H1 (cell line): ENCODE measurements around the gene CEP85L. TPM values are rescaled to one million over a fixed set of nuclear protein-coding genes. Genes with fewer than 3 reads are reported as not detected.

Experiments used
- CTCF ChIA-PET: fragments of 300-600 bp; sonication (Branson Sonifier 250); formaldehyde crosslinking; loops from one replicate; lab custom pipeline; 2021; ENCODE audit not compliant: partially characterized antibody; lab: Charles Lee
- POLR2A ChIA-PET: fragments of 300-600 bp; sonication (Branson Sonifier 250); formaldehyde crosslinking; loops from one replicate; lab custom pipeline; 2021; ENCODE audit warnings: inconsistent platforms; ENCODE audit not compliant: partially characterized antibody; lab: Charles Lee
- DNase-seq, 2 experiments: peaks; one replicate each; pipeline versions ENCODE4 v3.0.0 to v3.0.0-alpha.2; 2010 to 2022; ENCODE audit warnings: low spot score in 2 of 2, low read depth in 1 of 2, mixed read lengths in 1 of 2
- FAIRE-seq: peaks from 2 replicates; lab custom pipeline; 2011; peaks lifted over from hg19 to GRCh38; lab: Jason Lieb, UNC
- H2AFZ ChIP-seq: 2 replicates; pipeline ENCODE4 v1.8.1; 2012; ENCODE audit warnings: low read length, inconsistent platforms
- H2AK5ac ChIP-seq: 2 replicates; pipeline ENCODE4 v1.6.1; 2013; ENCODE audit warnings: low read depth, low read length
- H2BK120ac ChIP-seq: replicated peaks from 2 replicates; pipeline ENCODE3; 2013; ENCODE audit warnings: low read depth, low read length, inconsistent platforms
- H2BK12ac ChIP-seq: 2 replicates; pipeline ENCODE4 v1.6.1; 2013; ENCODE audit warnings: low read depth, low read length
- H2BK15ac ChIP-seq: 2 replicates; pipeline ENCODE4 v1.6.1; 2013; ENCODE audit warnings: low read length
- H2BK20ac ChIP-seq: 2 replicates; pipeline ENCODE4 v1.6.1; 2013; ENCODE audit warnings: low read length
- H2BK5ac ChIP-seq: 2 replicates; pipeline ENCODE4 v1.6.1; 2013; ENCODE audit warnings: low read depth, low read length
- H3K14ac ChIP-seq: 2 replicates; pipeline ENCODE4 v1.6.1; 2013; ENCODE audit warnings: inconsistent platforms; ENCODE audit not compliant: insufficient read length
- H3K18ac ChIP-seq: 2 replicates; pipeline ENCODE4 v1.6.1; 2013; ENCODE audit warnings: low read length; ENCODE audit errors: extremely low read depth
- H3K23ac ChIP-seq: 2 replicates; pipeline ENCODE4 v1.6.1; 2013; ENCODE audit warnings: inconsistent platforms; ENCODE audit not compliant: insufficient read length
- H3K23me2 ChIP-seq: 2 replicates; pipeline ENCODE4 v1.6.1; 2013; ENCODE audit warnings: low read depth, low read length
- H3K27ac ChIP-seq: 2 replicates; pipeline ENCODE4 v1.6.1; 2011; ENCODE audit warnings: low read depth, low read length, inconsistent platforms
- H3K27me3 ChIP-seq, 4 experiments: replicated peaks in 1 of 4; 1 replicate in 1 of 4; 2 replicates in 3 of 4; pipeline versions ENCODE4 v1.6.1 to v1.8.1; 2011 to 2013; ENCODE audit warnings: low read length in 3 of 4, mild to moderate bottlenecking in 3 of 4, inconsistent platforms in 2 of 4, mixed read lengths in 2 of 4, moderate library complexity in 1 of 4; ENCODE audit not compliant: control insufficient read depth in 3 of 4, insufficient read depth in 3 of 4; ENCODE audit errors: extremely low read depth in 1 of 4
- H3K36me3 ChIP-seq, 4 experiments: 2 replicates each; pipeline versions ENCODE4 v1.6.1 to v1.8.1; 2011 to 2013; ENCODE audit warnings: mild to moderate bottlenecking in 4 of 4, low read length in 3 of 4, moderate library complexity in 2 of 4, control low read depth in 1 of 4, inconsistent platforms in 1 of 4; ENCODE audit not compliant: insufficient read depth in 4 of 4, control insufficient read depth in 2 of 4
- H3K4ac ChIP-seq: replicated peaks from 2 replicates; pipeline ENCODE3; 2013; ENCODE audit warnings: low read length, low read depth, mixed read lengths, inconsistent platforms; ENCODE audit not compliant: insufficient read length
- H3K4me1 ChIP-seq, 4 experiments: replicated peaks in 1 of 4; 1 replicate in 1 of 4; 2 replicates in 3 of 4; pipeline versions ENCODE4 v1.6.1 to v1.8.1; 2011 to 2013; ENCODE audit warnings: low read length in 3 of 4, inconsistent platforms in 2 of 4, mixed read lengths in 1 of 4; ENCODE audit not compliant: insufficient read depth in 4 of 4, control insufficient read depth in 3 of 4
- H3K4me2 ChIP-seq, 2 experiments: 2 replicates each; pipeline versions ENCODE4 v1.6.1 to v1.8.1; 2011 to 2013; ENCODE audit warnings: low read depth in 2 of 2, low read length in 2 of 2, control low read depth in 1 of 2, inconsistent platforms in 1 of 2, mild to moderate bottlenecking in 1 of 2; ENCODE audit not compliant: insufficient read depth in 1 of 2
- H3K4me3 ChIP-seq, 4 experiments: fragments of 200-600, 300-600 bp in 1 of 4; sonication (generic), shearing (Covaris generic), sonication (Bioruptor Twin) in 1 of 4; 2 replicates each; pipeline versions ENCODE4 v1.5.1 to v1.8.1; 2011 to 2016; ENCODE audit warnings: low read length in 4 of 4, low read depth in 3 of 4, control low read depth in 2 of 4, inconsistent platforms in 2 of 4, mild to moderate bottlenecking in 2 of 4, mixed read lengths in 1 of 4, moderate library complexity in 1 of 4; ENCODE audit not compliant: insufficient read depth in 2 of 4; ENCODE audit errors: extremely low read depth in 1 of 4
- H3K56ac ChIP-seq: replicated peaks from 2 replicates; pipeline ENCODE3; 2013; ENCODE audit warnings: low read depth, mild to moderate bottlenecking, mixed read lengths, low read length, inconsistent platforms; ENCODE audit not compliant: insufficient read length
- H3K79me1 ChIP-seq: 2 replicates; pipeline ENCODE4 v1.6.1; 2013; ENCODE audit warnings: low read depth, low read length, control low read depth
- H3K79me2 ChIP-seq, 2 experiments: 2 replicates each; pipeline versions ENCODE4 v1.6.1 to v1.8.1; 2012 to 2013; ENCODE audit warnings: low read length in 2 of 2, mild to moderate bottlenecking in 2 of 2, inconsistent platforms in 1 of 2; ENCODE audit not compliant: insufficient read depth in 2 of 2, control insufficient read depth in 1 of 2
- H3K9ac ChIP-seq, 4 experiments: replicated peaks in 1 of 4; 1 replicate in 1 of 4; 2 replicates in 3 of 4; pipeline versions ENCODE4 v1.6.1 to v1.8.1; 2011 to 2013; ENCODE audit warnings: low read depth in 3 of 4, low read length in 3 of 4, control low read depth in 2 of 4, mild to moderate bottlenecking in 2 of 4, moderate library complexity in 2 of 4, inconsistent platforms in 1 of 4; ENCODE audit errors: extremely low read depth in 1 of 4
- H3K9me3 ChIP-seq, 2 experiments: 2 replicates each; pipeline versions ENCODE4 v1.6.1 to v1.8.1; 2012 to 2013; ENCODE audit warnings: mild to moderate bottlenecking in 2 of 2, moderate library complexity in 2 of 2, control low read depth in 1 of 2, inconsistent platforms in 1 of 2, low read depth in 1 of 2, low read length in 1 of 2, mixed read lengths in 1 of 2; ENCODE audit not compliant: insufficient read depth in 2 of 2
- H4K20me1 ChIP-seq, 2 experiments: replicated peaks in 1 of 2; 2 replicates each; pipeline versions ENCODE3 to v1.8.1; 2011 to 2013; ENCODE audit warnings: inconsistent platforms in 2 of 2, low read length in 2 of 2, mild to moderate bottlenecking in 1 of 2; ENCODE audit not compliant: insufficient read depth in 2 of 2, control insufficient read depth in 1 of 2
- H4K5ac ChIP-seq: 2 replicates; pipeline ENCODE4 v1.6.1; 2013; ENCODE audit warnings: low read length, low read depth, mixed read lengths, inconsistent platforms; ENCODE audit not compliant: insufficient read length
- H4K8ac ChIP-seq: 2 replicates; pipeline ENCODE4 v1.8.0; 2013; ENCODE audit warnings: mild to moderate bottlenecking, moderate library complexity, low read length, inconsistent platforms; ENCODE audit not compliant: insufficient read depth; ENCODE audit errors: extremely low read depth
- H4K91ac ChIP-seq: replicated peaks from 2 replicates; pipeline ENCODE3; 2013; ENCODE audit warnings: low read length, mixed read lengths, inconsistent platforms; ENCODE audit not compliant: insufficient read length
- ATF2 ChIP-seq: IDR thresholded peaks from 2 replicates; pipeline ENCODE4 v1.6.1; 2012; ENCODE audit warnings: low read length, inconsistent platforms
- BRCA1 ChIP-seq: IDR thresholded peaks from 2 replicates; pipeline ENCODE4 v1.6.1; 2012; ENCODE audit warnings: low read depth, low read length, improper control_type of control experiment
- HDAC2 ChIP-seq, 2 experiments: fragments of 300-600 bp in 1 of 2; sonication (generic) in 1 of 2; IDR thresholded peaks; 2 replicates each; pipeline ENCODE4 v1.6.1; 2011 to 2012; ENCODE audit warnings: low read depth in 2 of 2, low read length in 2 of 2, mild to moderate bottlenecking in 2 of 2, moderate library complexity in 2 of 2, borderline replicate concordance in 1 of 2, inconsistent platforms in 1 of 2
- JUN ChIP-seq: IDR thresholded peaks from 2 replicates; pipeline ENCODE4 v1.6.1; 2011; ENCODE audit warnings: low read depth, mild to moderate bottlenecking, improper control_type of control experiment, low read length
- KDM4A ChIP-seq: IDR thresholded peaks from one replicate; pipeline ENCODE4 v1.7.1; 2012; ENCODE audit warnings: low read depth, mild to moderate bottlenecking, moderate library complexity, low read length, inconsistent platforms; ENCODE audit not compliant: severe bottlenecking
- KDM5A ChIP-seq: fragments of 200-600 bp; IDR thresholded peaks from 2 replicates; pipeline ENCODE4 v1.7.1; 2012; ENCODE audit warnings: mild to moderate bottlenecking, low read length, inconsistent platforms, mixed read lengths
- NANOG ChIP-seq: IDR thresholded peaks from 2 replicates; pipeline ENCODE4 v1.6.1; 2011; ENCODE audit warnings: low read length, low read depth, mild to moderate bottlenecking, inconsistent platforms; ENCODE audit not compliant: insufficient read depth, poor library complexity, severe bottlenecking
- RBBP5 ChIP-seq: IDR thresholded peaks from 2 replicates; pipeline ENCODE4 v1.7.1; 2012; ENCODE audit warnings: low read depth, mild to moderate bottlenecking, inconsistent platforms, low read length, moderate library complexity, borderline replicate concordance
- SAP30 ChIP-seq: fragments of 300-600 bp; sonication (generic); IDR thresholded peaks from 2 replicates; pipeline ENCODE4 v1.7.1; 2012; ENCODE audit warnings: low read length, moderate library complexity, mild to moderate bottlenecking, inconsistent platforms; ENCODE audit not compliant: insufficient read depth, insufficient replicate concordance
- SP1 ChIP-seq: IDR thresholded peaks from 2 replicates; pipeline ENCODE4 v1.6.1; 2011; ENCODE audit warnings: low read depth, low read length
- USF2 ChIP-seq: IDR thresholded peaks from 2 replicates; pipeline ENCODE4 v1.6.1; 2011; ENCODE audit warnings: low read length, improper control_type of control experiment
- WGBS, 2 experiments: shearing (Covaris generic) in 1 of 2; methylation state at CpG; one replicate each; pipeline versions ENCODE4 v1.1.6 to v1.1.7; 2013 to 2015; ENCODE audit warnings: low lambda C conversion rate in 2 of 2, mixed read lengths in 2 of 2, inconsistent platforms in 1 of 2, low coverage in 1 of 2, missing lambda C conversion rate in 1 of 2; ENCODE audit not compliant: insufficient replicate concordance in 2 of 2, insufficient coverage in 1 of 2, insufficient read length in 1 of 2; ENCODE audit errors: extremely low coverage in 1 of 2, missing lambda C conversion rate in 1 of 2; 5-methylcytosine and 5-hydroxymethylcytosine counted together
- polyA plus RNA-seq, 7 experiments: library from polyadenylated mRNA; depleted of rRNA in 3 of 7; stranded (reverse) in 5 of 7; unstranded in 2 of 7; fragments of >200 nt in 5 of 7; fragments of 200-250 nt in 2 of 7; gene quantifications; 1 replicate in 5 of 7; 2 replicates in 1 of 7; 4 replicates in 1 of 7; pipeline versions ENCODE4 v1.2.1 to v1.2.3, GENCODE V29; 2011 to 2013; ENCODE audit warnings: missing spikeins in 2 of 7, mixed read lengths in 2 of 7
- total RNA-seq: library from RNA; stranded (reverse); fragmentation: NEBNext Ultra II Directional; extraction: Animal tissue kit (Norgen Biotek cat#: 25700); gene quantifications from 2 replicates; pipeline ENCODE4 v1.2.1, GENCODE V29; 2021

CEP85L gene
- total and polyA plus RNA-seq, 2 of the 8 experiments (the other 6 are each of a cell fraction or from before 2014, with no cell fraction given) = 3.2 to 27.6 TPM

GRCh38 chr6:118697554-118697953, 46.2 kb upstream of the CEP85L start:
- H2BK15ac ChIP-seq = no peak overlapping the region
- DNase-seq (no peak), FAIRE-seq (no peak)
- no peak overlapping the region for H3K56ac ChIP-seq
- H3K9me3 ChIP-seq = no peaks in the 10 kb centered on the region
- H4K20me1 ChIP-seq = no peaks in the 10 kb centered on the region
- no peaks in the 10 kb centered on the region for H3K36me3 ChIP-seq
- no peaks in the 10 kb centered on the region for H3K4me1 ChIP-seq
- no peak overlapping the region for H2BK20ac ChIP-seq
- ChIA-PET CTCF (interaction anchor here (0.6 to 2.3 kb wide), 10 partner anchors 10 to 1093 kb away, joined by 3 to 6 read pairs (median 3); no protein-coding TSS in a partner anchor), POLR2A (no interaction called here)
- H3K4ac ChIP-seq = no peak overlapping the region
- H3K27ac ChIP-seq = no peak overlapping the region
- WGBS, 2 experiments = 83% methylated on average over 3 of the region's 3 CpGs; no CpG with 5 or more reads in 1 of the 2 experiments
- no peaks in the 10 kb centered on the region for H3K23me2 ChIP-seq
- H2BK120ac ChIP-seq = no peak overlapping the region
- H3K23ac ChIP-seq = no peak overlapping the region
- H4K5ac ChIP-seq = no peak overlapping the region
- no peak overlapping the region for H2AFZ ChIP-seq
- H2AK5ac ChIP-seq = no peak overlapping the region
- no peak overlapping the region for H3K18ac ChIP-seq
- H4K91ac ChIP-seq = no peak overlapping the region
- no peak overlapping the region for H3K9ac ChIP-seq
- H3K79me1 ChIP-seq = no peaks in the 10 kb centered on the region
- H2BK12ac ChIP-seq = no peak overlapping the region
- H3K27me3 ChIP-seq = no peaks in the 10 kb centered on the region
- H3K14ac ChIP-seq = no peak overlapping the region
- no peak overlapping the region for H4K8ac ChIP-seq
- no peaks in the 10 kb centered on the region for H3K79me2 ChIP-seq
- no peak overlapping the region for H2BK5ac ChIP-seq
- no peak overlapping the region for H3K4me2 ChIP-seq
- H3K4me3 ChIP-seq = no peak overlapping the region
- TF ChIP-seq NANOG (no peak), USF2 (no peak), JUN (no peak), KDM5A (no peak), ATF2 (no peak), HDAC2 (IDR thresholded peaks at IDR 0.05; ENCODE audit: borderline replicate concordance in 1 of 2, low read depth in 2 of 2, low read length in 2 of 2) (no peak), RBBP5 (no peak), SAP30 (no peak), SP1 (no peak), KDM4A (no peak), BRCA1 (no peak)
